Liver (tissue), 9 donors: ENCODE measurements around the gene KATNB1. TPM values are rescaled to one million over a fixed set of nuclear protein-coding genes. Genes with fewer than 3 reads are reported as not detected.

ENCODE experiments used
- DNase-seq: peaks from one replicate; pipeline ENCODE4 v3.0.0-alpha.2; 2017; ENCODE audit warnings: low spot score
- H3K27ac ChIP-seq, 2 donors: one replicate each; pipeline ENCODE4 v1.7.0; 2013; ENCODE audit warnings: inconsistent platforms in 2 of 2, low read length in 2 of 2, control low read depth in 1 of 2, low read depth in 1 of 2, mild to moderate bottlenecking in 1 of 2
- H3K27me3 ChIP-seq, 4 donors: one replicate each; pipeline versions ENCODE4 v1.6.1 to v1.7.0; 2013; ENCODE audit warnings: low read length in 3 of 4, inconsistent platforms in 1 of 4, mild to moderate bottlenecking in 1 of 4, moderate library complexity in 1 of 4; ENCODE audit not compliant: control insufficient read depth in 4 of 4, insufficient read depth in 4 of 4
- H3K36me3 ChIP-seq, 4 donors: one replicate each; pipeline versions ENCODE4 v1.6.1 to v1.7.0; 2013; ENCODE audit warnings: low read length in 3 of 4, mild to moderate bottlenecking in 3 of 4, low read depth in 1 of 4, moderate library complexity in 1 of 4; ENCODE audit not compliant: control insufficient read depth in 4 of 4, insufficient read depth in 3 of 4
- H3K4me1 ChIP-seq, 4 donors: one replicate each; pipeline versions ENCODE4 v1.6.1 to v1.7.0; 2013; ENCODE audit warnings: low read length in 3 of 4, mild to moderate bottlenecking in 3 of 4, moderate library complexity in 1 of 4; ENCODE audit not compliant: control insufficient read depth in 4 of 4, insufficient read depth in 4 of 4
- H3K4me3 ChIP-seq, 3 donors: one replicate each; pipeline versions ENCODE4 v1.6.1 to v1.7.0; 2013; ENCODE audit warnings: low read length in 3 of 3, control low read depth in 1 of 3, low read depth in 1 of 3, mild to moderate bottlenecking in 1 of 3
- H3K9ac ChIP-seq, 2 donors: one replicate each; pipeline ENCODE4 v1.7.0; 2013; ENCODE audit warnings: low read length in 2 of 2, mild to moderate bottlenecking in 2 of 2, moderate library complexity in 2 of 2, control low read depth in 1 of 2, low read depth in 1 of 2
- H3K9me3 ChIP-seq, 4 donors: one replicate each; pipeline versions ENCODE4 v1.6.1 to v1.7.0; 2013; ENCODE audit warnings: low read length in 3 of 4; ENCODE audit not compliant: control insufficient read depth in 4 of 4
- ATF3 ChIP-seq: IDR thresholded peaks from 2 replicates; pipeline ENCODE4 v1.6.1; 2016; ENCODE audit warnings: antibody characterized with exemption
- EGR1 ChIP-seq, 2 donors: IDR thresholded peaks; 2 replicates each; pipeline ENCODE4 v1.6.1; 2016 to 2018; ENCODE audit warnings: antibody characterized with exemption in 2 of 2, low read depth in 2 of 2
- FOXA1 ChIP-seq: IDR thresholded peaks from 2 replicates; pipeline ENCODE4 v1.6.1; 2016; ENCODE audit warnings: antibody characterized with exemption
- GABPA ChIP-seq, 2 donors: IDR thresholded peaks in 1 of 2; conservative IDR thresholded peaks in 1 of 2; 2 replicates each; pipeline ENCODE4 v1.6.1; 2016; ENCODE audit warnings: antibody characterized with exemption in 2 of 2, mild to moderate bottlenecking in 1 of 2, moderate library complexity in 1 of 2
- HNF4A ChIP-seq, 2 donors: conservative IDR thresholded peaks; 2 replicates each; pipeline ENCODE4 v1.6.1; 2016; ENCODE audit warnings: antibody characterized with exemption in 2 of 2, mild to moderate bottlenecking in 2 of 2
- HNF4G ChIP-seq: IDR thresholded peaks from 2 replicates; pipeline ENCODE4 v1.6.1; 2016; ENCODE audit warnings: antibody characterized with exemption
- JUND ChIP-seq, 2 donors: IDR thresholded peaks; 2 replicates each; pipeline ENCODE4 v1.6.1; 2016; ENCODE audit warnings: antibody characterized with exemption in 2 of 2
- MAX ChIP-seq: IDR thresholded peaks from 2 replicates; pipeline ENCODE4 v1.6.1; 2016; ENCODE audit warnings: antibody characterized with exemption
- NR2F2 ChIP-seq: IDR thresholded peaks from 2 replicates; pipeline ENCODE4 v1.6.1; 2016; ENCODE audit warnings: antibody characterized with exemption
- REST ChIP-seq: IDR thresholded peaks from 2 replicates; pipeline ENCODE4 v1.6.1; 2016; ENCODE audit warnings: antibody characterized with exemption, mild to moderate bottlenecking
- TAF1 ChIP-seq: conservative IDR thresholded peaks from 2 replicates; pipeline ENCODE4 v1.6.1; 2016; ENCODE audit warnings: antibody characterized with exemption, mild to moderate bottlenecking
- ZBTB33 ChIP-seq: IDR thresholded peaks from 2 replicates; pipeline ENCODE4 v1.6.1; 2016; ENCODE audit warnings: antibody characterized with exemption
- WGBS: extraction: QIAGEN DNeasy Blood & Tissue Kit; methylation state at CpG from one replicate; pipeline ENCODE4 v1.1.7; 2013; 5-methylcytosine and 5-hydroxymethylcytosine counted together
- polyA plus RNA-seq, 2 donors: library from polyadenylated mRNA; stranded (reverse) in 1 of 2; unstranded in 1 of 2; fragments of 200-250 nt in 1 of 2; fragments of >200 nt in 1 of 2; fragmentation: Nextera tagmentation in 1 of 2; extraction: Ambion mirVana in 1 of 2; gene quantifications; one replicate each; pipeline versions ENCODE4 v1.2.1 to v1.2.3, GENCODE V29; 2013 to 2015
- total RNA-seq, 2 donors: library from RNA; depleted of rRNA; stranded (reverse); fragments of >200 nt; gene quantifications; one replicate each; pipeline ENCODE4 v1.2.3, GENCODE V29; 2014
- TF ChIP-seq, protein P1 (sequence below): fragments of 150-350 bp; IDR thresholded peaks from 2 replicates; pipeline ENCODE4 v1.5.1; 2017; ENCODE audit warnings: improper control_type of control experiment, low read depth, low read length; ENCODE audit not compliant: missing input control
- donor health status: healthy.
- donor health status: healthy.
- donor health status: healthy.
- donor health status: healthy.
- donor health status: healthy.

KATNB1 gene
- total and polyA plus RNA-seq, 4 donors = 4.5 to 16.4 (median 7.5) TPM

- no peaks in the 10 kb centered on the region for H3K9me3 ChIP-seq
- WGBS = 95% methylated on average over 24 of the region's 24 CpGs
- no peak overlapping the region for H3K27ac ChIP-seq
- H3K27me3 ChIP-seq = no peaks in the 10 kb centered on the region
- peaks cover 0 to 7% (median 2%) of the 10 kb centered on the region in 4 donors for H3K36me3 ChIP-seq
- no peak overlapping the region for H3K4me3 ChIP-seq
- TF ChIP-seq, protein P1, sequence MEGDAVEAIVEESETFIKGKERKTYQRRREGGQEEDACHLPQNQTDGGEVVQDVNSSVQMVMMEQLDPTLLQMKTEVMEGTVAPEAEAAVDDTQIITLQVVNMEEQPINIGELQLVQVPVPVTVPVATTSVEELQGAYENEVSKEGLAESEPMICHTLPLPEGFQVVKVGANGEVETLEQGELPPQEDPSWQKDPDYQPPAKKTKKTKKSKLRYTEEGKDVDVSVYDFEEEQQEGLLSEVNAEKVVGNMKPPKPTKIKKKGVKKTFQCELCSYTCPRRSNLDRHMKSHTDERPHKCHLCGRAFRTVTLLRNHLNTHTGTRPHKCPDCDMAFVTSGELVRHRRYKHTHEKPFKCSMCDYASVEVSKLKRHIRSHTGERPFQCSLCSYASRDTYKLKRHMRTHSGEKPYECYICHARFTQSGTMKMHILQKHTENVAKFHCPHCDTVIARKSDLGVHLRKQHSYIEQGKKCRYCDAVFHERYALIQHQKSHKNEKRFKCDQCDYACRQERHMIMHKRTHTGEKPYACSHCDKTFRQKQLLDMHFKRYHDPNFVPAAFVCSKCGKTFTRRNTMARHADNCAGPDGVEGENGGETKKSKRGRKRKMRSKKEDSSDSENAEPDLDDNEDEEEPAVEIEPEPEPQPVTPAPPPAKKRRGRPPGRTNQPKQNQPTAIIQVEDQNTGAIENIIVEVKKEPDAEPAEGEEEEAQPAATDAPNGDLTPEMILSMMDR = no peak
- TF ChIP-seq TAF1 (no peak), REST (no peak), GABPA (IDR thresholded peaks at IDR 0.05 in 1 of 2, conservative IDR thresholded peaks at IDR 0.05 in 1 of 2) (no peak), EGR1 (IDR thresholded peaks at IDR 0.05; ENCODE audit: low read depth in 2 of 2) (no peak), ZBTB33 (no peak), JUND (IDR thresholded peaks at IDR 0.05) (no peak), FOXA1 (no peak), MAX (no peak), ATF3 (no peak), HNF4G (no peak), HNF4A (conservative IDR thresholded peaks at IDR 0.05) (no peak), NR2F2 (no peak)
- DNase-seq = no peak
- no peak overlapping the region for H3K9ac ChIP-seq
- no peaks in the 10 kb centered on the region for H3K4me1 ChIP-seq
Observed at GRCh38 chr16:57750796-57751538, 15.4 kb downstream of the KATNB1 start.
